Measurements from ENCODE around the gene SLC44A1. TPM values are rescaled to one million over a fixed set of nuclear protein-coding genes. Genes with fewer than 3 reads are reported as not detected.

Gene SLC44A1
- total and polyA plus RNA-seq, 10 of the 15 experiments (the other 5 are each of a cell fraction or from before 2014, with no cell fraction given): 2.4 to 21.2 (median 12.4) TPM

DNA sequence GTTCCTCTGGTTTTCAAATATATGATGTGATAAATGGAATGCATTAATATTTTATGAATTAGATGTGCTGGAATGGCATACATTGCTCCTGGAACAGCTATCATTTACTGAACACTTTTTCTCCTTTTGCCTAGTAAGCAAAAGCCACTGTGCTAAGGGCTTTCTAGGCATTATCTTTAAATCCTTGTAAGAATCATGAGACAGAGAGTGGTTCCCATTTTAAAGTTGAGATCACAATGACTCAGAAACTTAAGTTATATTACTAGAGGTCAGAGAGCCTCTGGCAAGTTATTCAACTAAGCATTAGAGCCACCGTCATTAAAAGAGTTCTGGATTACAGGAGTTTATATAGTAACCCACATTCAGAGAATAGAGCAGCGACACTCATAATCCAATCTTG is 176.7 kb downstream of the SLC44A1 start:
- CTCF ChIA-PET: interaction anchor here (0.8 kb wide), 1 partner anchor 558 kb away, joined by 3 read pairs; no protein-coding TSS in a partner anchor
- Histone ChIP-seq H3K79me2 (ENCODE audit: control insufficient read depth, insufficient read depth, low read length) (no peaks in the 10 kb centered on the region), H2AFZ (ENCODE audit: control insufficient read depth, low read depth, low read length) (no peak overlapping the region), H3K4me3 (no peak overlapping the region), H3K36me3 (ENCODE audit: control insufficient read depth in 2 of 2, insufficient read depth in 2 of 2, low read length in 1 of 2) (no peaks in the 10 kb centered on the region), H3K4me1 (ENCODE audit: control insufficient read depth, insufficient read depth, low read length) (peaks cover 9% of the 10 kb centered on the region), H3K9me3 (replicated peaks; ENCODE audit: control insufficient read depth, insufficient read depth, low read length) (no peaks in the 10 kb centered on the region), H3K4me2 (ENCODE audit: control insufficient read depth, insufficient read depth) (no peak overlapping the region), H4K20me1 (ENCODE audit: control insufficient read depth, insufficient read depth) (no peaks in the 10 kb centered on the region), H3K27me3 (replicated peaks in 1 of 2; ENCODE audit: control insufficient read depth in 2 of 2, insufficient read depth in 2 of 2, low read length in 1 of 2) (no peaks in the 10 kb centered on the region), H3K9ac (ENCODE audit: control insufficient read depth, insufficient read depth, low read length) (no peak overlapping the region), H3K27ac (ENCODE audit: control insufficient read depth, insufficient read depth) (no peak overlapping the region)
- BruUV-seq (replicated peaks): no TSS peak
- RAD21 ChIA-PET (ENCODE audit: unreplicated experiment): no interaction called here
- DNase-seq (ENCODE audit: low read depth, low spot score) (no peak), FAIRE-seq (no peak), ATAC-seq (no peak)
- WGBS (ENCODE audit: insufficient coverage, insufficient replicate concordance, low lambda C conversion rate, missing lambda C conversion rate): 98% methylated on average over 2 of the region's 2 CpGs
- intact Hi-C loops (cut with micrococcal nuclease; ENCODE audit: unreplicated experiment) (no loop called here), in situ Hi-C loops (cut with MboI) (loop anchor here (5.0 kb wide), 1 partner anchor 296 kb away; no protein-coding TSS in a partner anchor)
- SMC1A ChIA-PET (ENCODE audit: uncharacterized antibody, unreplicated experiment): no interaction called here
- POLR2A ChIA-PET: no interaction called here
- TF ChIP-seq BHLHE40 (IDR thresholded peaks at IDR 0.05; ENCODE audit: borderline replicate concordance in 1 of 2, low read depth in 2 of 2, low read length in 1 of 2) (no peak), FOS (IDR thresholded peaks at IDR 0.05; ENCODE audit: borderline replicate concordance, extremely low read depth, insufficient read length) (no peak), ZNF217 (IDR thresholded peaks at IDR 0.05) (no peak), NR2F1 (conservative IDR thresholded peaks at IDR 0.05) (no peak)
- TF ChIP-seq, protein P1, sequence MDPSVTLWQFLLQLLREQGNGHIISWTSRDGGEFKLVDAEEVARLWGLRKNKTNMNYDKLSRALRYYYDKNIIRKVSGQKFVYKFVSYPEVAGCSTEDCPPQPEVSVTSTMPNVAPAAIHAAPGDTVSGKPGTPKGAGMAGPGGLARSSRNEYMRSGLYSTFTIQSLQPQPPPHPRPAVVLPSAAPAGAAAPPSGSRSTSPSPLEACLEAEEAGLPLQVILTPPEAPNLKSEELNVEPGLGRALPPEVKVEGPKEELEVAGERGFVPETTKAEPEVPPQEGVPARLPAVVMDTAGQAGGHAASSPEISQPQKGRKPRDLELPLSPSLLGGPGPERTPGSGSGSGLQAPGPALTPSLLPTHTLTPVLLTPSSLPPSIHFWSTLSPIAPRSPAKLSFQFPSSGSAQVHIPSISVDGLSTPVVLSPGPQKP (IDR thresholded peaks at IDR 0.05; ENCODE audit: low read depth, low read length): no peak
- TF ChIP-seq, protein P2, sequence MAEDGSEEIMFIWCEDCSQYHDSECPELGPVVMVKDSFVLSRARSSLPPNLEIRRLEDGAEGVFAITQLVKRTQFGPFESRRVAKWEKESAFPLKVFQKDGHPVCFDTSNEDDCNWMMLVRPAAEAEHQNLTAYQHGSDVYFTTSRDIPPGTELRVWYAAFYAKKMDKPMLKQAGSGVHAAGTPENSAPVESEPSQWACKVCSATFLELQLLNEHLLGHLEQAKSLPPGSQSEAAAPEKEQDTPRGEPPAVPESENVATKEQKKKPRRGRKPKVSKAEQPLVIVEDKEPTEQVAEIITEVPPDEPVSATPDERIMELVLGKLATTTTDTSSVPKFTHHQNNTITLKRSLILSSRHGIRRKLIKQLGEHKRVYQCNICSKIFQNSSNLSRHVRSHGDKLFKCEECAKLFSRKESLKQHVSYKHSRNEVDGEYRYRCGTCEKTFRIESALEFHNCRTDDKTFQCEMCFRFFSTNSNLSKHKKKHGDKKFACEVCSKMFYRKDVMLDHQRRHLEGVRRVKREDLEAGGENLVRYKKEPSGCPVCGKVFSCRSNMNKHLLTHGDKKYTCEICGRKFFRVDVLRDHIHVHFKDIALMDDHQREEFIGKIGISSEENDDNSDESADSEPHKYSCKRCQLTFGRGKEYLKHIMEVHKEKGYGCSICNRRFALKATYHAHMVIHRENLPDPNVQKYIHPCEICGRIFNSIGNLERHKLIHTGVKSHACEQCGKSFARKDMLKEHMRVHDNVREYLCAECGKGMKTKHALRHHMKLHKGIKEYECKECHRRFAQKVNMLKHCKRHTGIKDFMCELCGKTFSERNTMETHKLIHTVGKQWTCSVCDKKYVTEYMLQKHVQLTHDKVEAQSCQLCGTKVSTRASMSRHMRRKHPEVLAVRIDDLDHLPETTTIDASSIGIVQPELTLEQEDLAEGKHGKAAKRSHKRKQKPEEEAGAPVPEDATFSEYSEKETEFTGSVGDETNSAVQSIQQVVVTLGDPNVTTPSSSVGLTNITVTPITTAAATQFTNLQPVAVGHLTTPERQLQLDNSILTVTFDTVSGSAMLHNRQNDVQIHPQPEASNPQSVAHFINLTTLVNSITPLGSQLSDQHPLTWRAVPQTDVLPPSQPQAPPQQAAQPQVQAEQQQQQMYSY (CRISPR knock-in tag; IDR thresholded peaks at IDR 0.05): no peak
- TF ChIP-seq, protein P3, sequence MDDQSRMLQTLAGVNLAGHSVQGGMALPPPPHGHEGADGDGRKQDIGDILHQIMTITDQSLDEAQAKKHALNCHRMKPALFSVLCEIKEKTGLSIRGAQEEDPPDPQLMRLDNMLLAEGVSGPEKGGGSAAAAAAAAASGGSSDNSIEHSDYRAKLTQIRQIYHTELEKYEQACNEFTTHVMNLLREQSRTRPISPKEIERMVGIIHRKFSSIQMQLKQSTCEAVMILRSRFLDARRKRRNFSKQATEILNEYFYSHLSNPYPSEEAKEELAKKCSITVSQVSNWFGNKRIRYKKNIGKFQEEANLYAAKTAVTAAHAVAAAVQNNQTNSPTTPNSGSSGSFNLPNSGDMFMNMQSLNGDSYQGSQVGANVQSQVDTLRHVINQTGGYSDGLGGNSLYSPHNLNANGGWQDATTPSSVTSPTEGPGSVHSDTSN (IDR thresholded peaks at IDR 0.05; ENCODE audit: insufficient replicate concordance, low read depth, low read length): no peak

Measured in GM12878 (cell line).